ENCODE measurements around the gene TANK. TPM values are rescaled to one million over a fixed set of nuclear protein-coding genes. Genes with fewer than 3 reads are reported as not detected.

Gene TANK
- total and polyA plus RNA-seq, 2 experiments from 2014 or later: 27.7 to 35.4 TPM

GRCh38 chr2:161112908-161113307 lies 47.3 kb upstream of the TANK start:
- Histone ChIP-seq H3K4me1 (ENCODE audit: insufficient read depth) (peaks cover 23% of the 10 kb centered on the region), H3K27me3 (ENCODE audit: insufficient read depth) (no peaks in the 10 kb centered on the region), H3K9me2 (ENCODE audit: insufficient read depth) (no peaks in the 10 kb centered on the region), H2AFZ (peak overlapping the region; percentile 53; the same call in 1 of the 2 replicates), H4K20me1 (replicated peaks; ENCODE audit: insufficient read depth) (no peaks in the 10 kb centered on the region), H3K4me3 (no peak overlapping the region), H3K36me3 (ENCODE audit: insufficient read depth) (no peaks in the 10 kb centered on the region), H3K27ac (ENCODE audit: low read depth) (no peak overlapping the region), H3K4me2 (no peak overlapping the region), H3F3A (replicated peaks; ENCODE audit: low read depth) (no peaks in the 10 kb centered on the region), H3K79me2 (replicated peaks; ENCODE audit: insufficient read depth) (no peaks in the 10 kb centered on the region)
- H3K4me3 Mint-ChIP-seq: no peak overlapping the region
- H3K27ac Mint-ChIP-seq: no peak overlapping the region
- no peak for ATAC-seq
- H3K9me3 Mint-ChIP-seq: no peaks in the 10 kb centered on the region
- H3K36me3 Mint-ChIP-seq (ENCODE audit: low read depth): no peaks in the 10 kb centered on the region
- peaks cover 30% of the 10 kb centered on the region for H3K4me1 Mint-ChIP-seq
- DNase-seq (ENCODE audit: low spot score): no peak
- peaks cover 3% of the 10 kb centered on the region for H3K27me3 Mint-ChIP-seq (ENCODE audit: insufficient read depth, low read depth, poor library complexity)
- no peak for TF ChIP-seq EZH2 (IDR thresholded peaks at IDR 0.05; ENCODE audit: low read depth, unreplicated experiment)
- no peak for TF ChIP-seq ZNF114 (CRISPR knock-in tag; IDR thresholded peaks at IDR 0.05)
- no peak for TF ChIP-seq ZNF462 (CRISPR knock-in tag; IDR thresholded peaks at IDR 0.05)
- no peak for TF ChIP-seq EZH2phosphoT487 (IDR thresholded peaks at IDR 0.05; ENCODE audit: unreplicated experiment)
- TF ChIP-seq, protein P1, sequence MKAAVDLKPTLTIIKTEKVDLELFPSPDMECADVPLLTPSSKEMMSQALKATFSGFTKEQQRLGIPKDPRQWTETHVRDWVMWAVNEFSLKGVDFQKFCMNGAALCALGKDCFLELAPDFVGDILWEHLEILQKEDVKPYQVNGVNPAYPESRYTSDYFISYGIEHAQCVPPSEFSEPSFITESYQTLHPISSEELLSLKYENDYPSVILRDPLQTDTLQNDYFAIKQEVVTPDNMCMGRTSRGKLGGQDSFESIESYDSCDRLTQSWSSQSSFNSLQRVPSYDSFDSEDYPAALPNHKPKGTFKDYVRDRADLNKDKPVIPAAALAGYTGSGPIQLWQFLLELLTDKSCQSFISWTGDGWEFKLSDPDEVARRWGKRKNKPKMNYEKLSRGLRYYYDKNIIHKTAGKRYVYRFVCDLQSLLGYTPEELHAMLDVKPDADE (IDR thresholded peaks at IDR 0.05): no peak
- no peak for TF ChIP-seq STAT1 (IDR thresholded peaks at IDR 0.05; ENCODE audit: unreplicated experiment)
- no peak for TF ChIP-seq REST (IDR thresholded peaks at IDR 0.05; ENCODE audit: unreplicated experiment)
- no peak for TF ChIP-seq JUNB (IDR thresholded peaks at IDR 0.05; ENCODE audit: unreplicated experiment)
- TF ChIP-seq CREB1 (CRISPR knock-in tag; IDR thresholded peaks at IDR 0.05; ENCODE audit: low read depth): no peak
- no peak for TF ChIP-seq NANOG (IDR thresholded peaks at IDR 0.05; ENCODE audit: borderline replicate concordance)
- no peak for TF ChIP-seq ZNF331 (CRISPR knock-in tag; IDR thresholded peaks at IDR 0.05; ENCODE audit: low read depth)
- TF ChIP-seq POLR2AphosphoS5 (IDR thresholded peaks at IDR 0.05; ENCODE audit: low read depth): no peak
- TF ChIP-seq, protein P2, sequence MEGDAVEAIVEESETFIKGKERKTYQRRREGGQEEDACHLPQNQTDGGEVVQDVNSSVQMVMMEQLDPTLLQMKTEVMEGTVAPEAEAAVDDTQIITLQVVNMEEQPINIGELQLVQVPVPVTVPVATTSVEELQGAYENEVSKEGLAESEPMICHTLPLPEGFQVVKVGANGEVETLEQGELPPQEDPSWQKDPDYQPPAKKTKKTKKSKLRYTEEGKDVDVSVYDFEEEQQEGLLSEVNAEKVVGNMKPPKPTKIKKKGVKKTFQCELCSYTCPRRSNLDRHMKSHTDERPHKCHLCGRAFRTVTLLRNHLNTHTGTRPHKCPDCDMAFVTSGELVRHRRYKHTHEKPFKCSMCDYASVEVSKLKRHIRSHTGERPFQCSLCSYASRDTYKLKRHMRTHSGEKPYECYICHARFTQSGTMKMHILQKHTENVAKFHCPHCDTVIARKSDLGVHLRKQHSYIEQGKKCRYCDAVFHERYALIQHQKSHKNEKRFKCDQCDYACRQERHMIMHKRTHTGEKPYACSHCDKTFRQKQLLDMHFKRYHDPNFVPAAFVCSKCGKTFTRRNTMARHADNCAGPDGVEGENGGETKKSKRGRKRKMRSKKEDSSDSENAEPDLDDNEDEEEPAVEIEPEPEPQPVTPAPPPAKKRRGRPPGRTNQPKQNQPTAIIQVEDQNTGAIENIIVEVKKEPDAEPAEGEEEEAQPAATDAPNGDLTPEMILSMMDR (conservative IDR thresholded peaks at IDR 0.05; ENCODE audit: low read depth in 2 of 2): no peak
